Caco-2 (cell line): ENCODE data around the gene PRR5. TPM values are rescaled to one million over a fixed set of nuclear protein-coding genes. Genes with fewer than 3 reads are reported as not detected.
A peak's percentile ranks its signal among the peaks of the same experiment; 100 is the strongest.

Experiments
- BruUV-seq: library from RNA; stranded (reverse); fragments of 400-500 nt; replicated peaks from 2 replicates; lab custom pipeline; 2021; lab: Mats Ljungman, UMichigan
- CTCF ChIA-PET: fragments of 300-600 bp; sonication (Branson Sonifier 250); formaldehyde crosslinking; loops from one replicate; lab custom pipeline; 2022; ENCODE audit warnings: antibody characterized with exemption; lab: Charles Lee
- POLR2A ChIA-PET: fragments of 300-600 bp; sonication (Branson Sonifier 250); formaldehyde crosslinking; loops from one replicate; lab custom pipeline; 2022; ENCODE audit warnings: antibody characterized with exemption; lab: Charles Lee
- DNase-seq, 2 experiments: peaks; one replicate each; pipeline versions ENCODE4 v3.0.0 to v3.0.0-alpha.2; 2020 to 2022
- H3K27me3 ChIP-seq: replicated peaks from 2 replicates; pipeline ENCODE4 v1.6.0; 2011; ENCODE audit warnings: low read length; ENCODE audit not compliant: control insufficient read depth, insufficient read depth
- H3K36me3 ChIP-seq: 2 replicates; pipeline ENCODE4 v1.5.1; 2011; ENCODE audit warnings: low read length; ENCODE audit not compliant: control insufficient read depth, insufficient read depth
- H3K4me1 ChIP-seq: fragments of 250-450 bp; sonication (Bioruptor Pico); 2 replicates; pipeline ENCODE4 v1.5.1; 2020; ENCODE audit warnings: mild to moderate bottlenecking
- H3K4me3 ChIP-seq: 2 replicates; pipeline ENCODE4 v1.5.1; 2011; ENCODE audit warnings: low read depth, mild to moderate bottlenecking, control low read depth, low read length
- H3K9me3 ChIP-seq: fragments of 250-450 bp; sonication (Bioruptor Pico); 2 replicates; pipeline ENCODE4 v1.5.1; 2020; ENCODE audit warnings: mild to moderate bottlenecking, moderate library complexity
- H3K27ac Mint-ChIP-seq: one replicate; pipeline ENCODE4 v1.8.0; 2022; ENCODE audit warnings: mixed read lengths; ENCODE audit not compliant: unreplicated experiment
- H3K27me3 Mint-ChIP-seq: one replicate; pipeline ENCODE4 v1.8.0; 2022; ENCODE audit warnings: mixed read lengths; ENCODE audit not compliant: insufficient read depth, unreplicated experiment
- H3K36me3 Mint-ChIP-seq: one replicate; pipeline ENCODE4 v1.8.0; 2022; ENCODE audit warnings: mild to moderate bottlenecking, mixed read lengths; ENCODE audit not compliant: insufficient read depth, unreplicated experiment
- H3K4me1 Mint-ChIP-seq: one replicate; pipeline ENCODE4 v1.8.0; 2022; ENCODE audit warnings: low read depth, mixed read lengths; ENCODE audit not compliant: unreplicated experiment
- H3K4me3 Mint-ChIP-seq: one replicate; pipeline ENCODE4 v1.8.0; 2022; ENCODE audit warnings: mild to moderate bottlenecking, moderate library complexity, mixed read lengths; ENCODE audit not compliant: unreplicated experiment
- H3K9me3 Mint-ChIP-seq: one replicate; pipeline ENCODE4 v1.8.0; 2022; ENCODE audit warnings: mixed read lengths; ENCODE audit not compliant: unreplicated experiment
- CTCF ChIP-seq, 2 experiments: fragments of 200-600 bp in 1 of 2; IDR thresholded peaks; 1 replicate in 1 of 2; 2 replicates in 1 of 2; pipeline versions ENCODE4 v1.5.1 to v1.8.0; 2011 to 2022; ENCODE audit warnings: antibody characterized with exemption in 1 of 2, control low read depth in 1 of 2, inconsistent platforms in 1 of 2, low read depth in 1 of 2, low read length in 1 of 2, mild to moderate bottlenecking in 1 of 2, moderate library complexity in 1 of 2; ENCODE audit not compliant: insufficient read depth in 1 of 2, severe bottlenecking in 1 of 2, unreplicated experiment in 1 of 2
- intact Hi-C: fragments of 100-400 bp; cut with micrococcal nuclease; formaldehyde crosslinking; loops from one replicate; pipeline ENCODE4 v1.10.0; 2022; ENCODE audit not compliant: unreplicated experiment
- total RNA-seq: library from RNA; stranded (reverse); gene quantifications from 2 replicates; pipeline ENCODE4 v1.2.3, GENCODE V29; 2022

The PRR5 gene
- total RNA-seq, 1 experiment from 2014 or later, result 82.8 TPM

GRCh38 chr22:44700456-44700855, 1.5 kb upstream of the PRR5 start:
- Mint-ChIP-seq H3K4me1 (peaks cover 22% of the 10 kb centered on the region), H3K4me3 (no peak overlapping the region), H3K36me3 (peaks cover 46% of the 10 kb centered on the region), H3K27ac (no peak overlapping the region), H3K27me3 (no peaks in the 10 kb centered on the region), H3K9me3 (no peaks in the 10 kb centered on the region)
- DNase-seq, result no peak
- POLR2A ChIA-PET, result no interaction called here
- Histone ChIP-seq H3K36me3 (peaks cover 4% of the 10 kb centered on the region; the same call in 1 of the 2 replicates), H3K4me1 (peaks cover 59% of the 10 kb centered on the region), H3K9me3 (no peaks in the 10 kb centered on the region), H3K27me3 (no peaks in the 10 kb centered on the region), H3K4me3 (no peak overlapping the region)
- intact Hi-C loops, result no loop called here
- BruUV-seq, result no TSS peak
- no peak for TF ChIP-seq CTCF (IDR thresholded peaks at IDR 0.05; ENCODE audit: insufficient read depth in 1 of 2, low read depth in 1 of 2, low read length in 1 of 2, severe bottlenecking in 1 of 2, unreplicated experiment in 1 of 2)
- CTCF ChIA-PET, result no interaction called here

- H3K9me3 ChIP-seq, result no peaks in the 10 kb centered on the region
- Mint-ChIP-seq H3K27ac (no peak overlapping the region), H3K4me1 (peaks cover 22% of the 10 kb centered on the region), H3K36me3 (peaks cover 51% of the 10 kb centered on the region), H3K4me3 (peak overlapping the region; percentile 89), H3K27me3 (no peaks in the 10 kb centered on the region), H3K9me3 (no peaks in the 10 kb centered on the region)
- peak overlapping the region; percentile 31; the same call in 1 of the 2 replicates for H3K4me3 ChIP-seq
- peaks cover 58% of the 10 kb centered on the region for H3K4me1 ChIP-seq
- no peak for DNase-seq
- TF ChIP-seq CTCF (IDR thresholded peaks at IDR 0.05; ENCODE audit: insufficient read depth in 1 of 2, low read depth in 1 of 2, low read length in 1 of 2, severe bottlenecking in 1 of 2, unreplicated experiment in 1 of 2), result no peak
- intact Hi-C loops, result no loop called here
- BruUV-seq, result no TSS peak
- no peaks in the 10 kb centered on the region for H3K27me3 ChIP-seq
- ChIA-PET CTCF (no interaction called here), POLR2A (no interaction called here)
- H3K36me3 ChIP-seq, result peaks cover 6% of the 10 kb centered on the region; the same call in 1 of the 2 replicates
Measured at GRCh38 chr22:44701187-44701790, 715 bp upstream of the PRR5 start.

GRCh38 chr22:44702479-44703198, 635 bp downstream of the PRR5 start:
- H3K27me3 Mint-ChIP-seq, result no peaks in the 10 kb centered on the region
- peak overlapping the region; percentile 79 for H3K27ac Mint-ChIP-seq
- H3K4me1 Mint-ChIP-seq, result peaks cover 22% of the 10 kb centered on the region
- intact Hi-C loops, result loop anchor here (2.0 kb wide), 1 partner anchor 36 kb away; no protein-coding TSS in a partner anchor
- TF ChIP-seq CTCF (IDR thresholded peaks at IDR 0.05; ENCODE audit: insufficient read depth in 1 of 2, low read depth in 1 of 2, low read length in 1 of 2, severe bottlenecking in 1 of 2, unreplicated experiment in 1 of 2), result peak in 1 of 2 experiments; percentile 49
- peaks cover 6% of the 10 kb centered on the region; the same call in 1 of the 2 replicates for H3K36me3 ChIP-seq
- H3K36me3 Mint-ChIP-seq, result peaks cover 56% of the 10 kb centered on the region
- H3K9me3 ChIP-seq, result no peaks in the 10 kb centered on the region
- H3K4me3 ChIP-seq, result peak overlapping the region; percentile 53
- peak overlapping the region; percentile 89 for H3K4me3 Mint-ChIP-seq
- no peaks in the 10 kb centered on the region for H3K9me3 Mint-ChIP-seq
- POLR2A ChIA-PET, result no interaction called here
- CTCF ChIA-PET, result interaction anchor here (0.8 to 1.0 kb wide), 2 partner anchors 33 to 34 kb away, joined by 3 read pairs; no protein-coding TSS in a partner anchor
- no TSS peak for BruUV-seq
- DNase-seq, result peak; percentile 50 to 60
- H3K27me3 ChIP-seq, result no peaks in the 10 kb centered on the region
- peaks cover 51% of the 10 kb centered on the region for H3K4me1 ChIP-seq
